Endometrial microvascular endothelial cells (primary cell): Measurements from ENCODE around the gene CREBBP. TPM values are rescaled to one million over a fixed set of nuclear protein-coding genes. Genes with fewer than 3 reads are reported as not detected.

Experiments used
- in situ Hi-C: cut with HindIII; loops from 2 replicates; pipeline ENCODE4 v1.10.0; 2017; ENCODE audit warnings: low sequenced_read_pairs, low pct_unique_long_range_greater_than_20kb; ENCODE audit errors: inconsistent ontology term
- total RNA-seq: library from RNA; depleted of rRNA; stranded (reverse); fragments of >200 nt; gene quantifications from one replicate; pipeline ENCODE4 v1.2.3, GENCODE V29; 2015; ENCODE audit errors: inconsistent ontology term

Gene CREBBP
- total RNA-seq, 1 donor from 2014 or later: 12.5 TPM

- in situ Hi-C loops: no loop called here
Observed at GRCh38 chr16:3882531-3882930, 2.0 kb upstream of the CREBBP start.

- in situ Hi-C loops: no loop called here
Observed at GRCh38 chr16:3881499-3881990, 1.0 kb upstream of the CREBBP start.

- in situ Hi-C loops: no loop called here
Observed at GRCh38 chr16:3879887-3880564, 487 bp downstream of the CREBBP start.

- in situ Hi-C loops: no loop called here
Observed at GRCh38 chr16:3879258-3879886, 1.1 kb downstream of the CREBBP start.

- in situ Hi-C loops: no loop called here
Observed at GRCh38 chr16:3878610-3879009, 1.9 kb downstream of the CREBBP start.

- in situ Hi-C loops: no loop called here
Observed at GRCh38 chr16:3876695-3877094, 3.8 kb downstream of the CREBBP start.

GRCh38 chr16:3876160-3876559 lies 4.4 kb downstream of the CREBBP start:
- in situ Hi-C loops: no loop called here

GRCh38 chr16:3874794-3875692 lies 5.5 kb downstream of the CREBBP start:
- in situ Hi-C loops: loop anchor here (25.0 kb wide), 1 partner anchor 363 kb away; the partner anchor contains the start of gene CLUAP1

GRCh38 chr16:3874242-3874641 lies 6.3 kb downstream of the CREBBP start:
- in situ Hi-C loops: loop anchor here (25.0 kb wide), 1 partner anchor 362 kb away; the partner anchor contains the start of gene CLUAP1

GRCh38 chr16:3873482-3874173 lies 6.9 kb downstream of the CREBBP start:
- in situ Hi-C loops: loop anchor here (25.0 kb wide), 1 partner anchor 361 kb away; the partner anchor contains the start of gene CLUAP1

GRCh38 chr16:3872216-3872895 lies 8.2 kb downstream of the CREBBP start:
- in situ Hi-C loops: loop anchor here (25.0 kb wide), 1 partner anchor 360 kb away; the partner anchor contains the start of gene CLUAP1

GRCh38 chr16:3868967-3869366 lies 11.5 kb downstream of the CREBBP start:
- in situ Hi-C loops: loop anchor here (25.0 kb wide), 1 partner anchor 357 kb away; the partner anchor contains the start of gene CLUAP1

- in situ Hi-C loops: loop anchor here (25.0 kb wide), 1 partner anchor 356 kb away; the partner anchor contains the start of gene CLUAP1
Observed at GRCh38 chr16:3868556-3868955, 12.0 kb downstream of the CREBBP start.

GRCh38 chr16:3866703-3867431 lies 13.6 kb downstream of the CREBBP start:
- in situ Hi-C loops: loop anchor here (25.0 kb wide), 1 partner anchor 355 kb away; the partner anchor contains the start of gene CLUAP1

- in situ Hi-C loops: loop anchor here (25.0 kb wide), 1 partner anchor 353 kb away; the partner anchor contains the start of gene CLUAP1
Observed at GRCh38 chr16:3865241-3865640, 15.3 kb downstream of the CREBBP start.

GRCh38 chr16:3864562-3864961 lies 16.0 kb downstream of the CREBBP start:
- in situ Hi-C loops: loop anchor here (25.0 kb wide), 1 partner anchor 352 kb away; the partner anchor contains the start of gene CLUAP1

- in situ Hi-C loops: loop anchor here (25.0 kb wide), 1 partner anchor 351 kb away; the partner anchor contains the start of gene CLUAP1
Observed at GRCh38 chr16:3863587-3863986, 16.9 kb downstream of the CREBBP start.
